GM12864 (cell line): ENCODE measurements around the gene C19orf67.
A peak's percentile ranks its signal among the peaks of the same experiment; 100 is the strongest.

ENCODE experiments used
- DNase-seq: peaks from one replicate; pipeline ENCODE4 v3.0.0-alpha.2; 2011; ENCODE audit warnings: low read depth
- H3K4me3 ChIP-seq: 2 replicates; pipeline ENCODE4 v1.5.1; 2011; ENCODE audit warnings: mild to moderate bottlenecking, low read depth, low read length, control low read depth
- TF ChIP-seq, protein P1 (sequence below): IDR thresholded peaks from 2 replicates; pipeline ENCODE4 v1.5.1; 2011; ENCODE audit warnings: low read depth, mild to moderate bottlenecking, moderate library complexity, low read length, control low read depth, inconsistent platforms; ENCODE audit errors: missing control alignments

C19orf67 gene

DNA sequence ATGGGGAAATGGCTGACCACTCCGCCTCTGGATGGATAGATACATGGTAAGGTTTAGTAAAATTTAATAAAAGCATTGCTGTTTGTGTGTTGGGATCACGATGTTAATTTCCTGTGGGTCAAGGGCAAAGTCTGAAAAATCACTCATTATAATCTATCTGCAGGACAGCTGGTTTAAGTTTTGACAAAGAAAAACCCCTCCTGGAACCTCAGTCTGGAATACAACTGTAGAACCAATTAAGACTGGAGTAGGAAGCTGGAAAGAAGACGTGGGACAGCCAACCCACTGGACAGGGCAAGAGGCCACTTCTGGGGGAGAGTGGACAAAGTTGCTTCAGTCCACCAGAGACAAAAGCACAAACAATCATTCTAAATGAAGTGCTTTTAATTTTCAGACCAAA is 33.6 kb upstream of the C19orf67 start:
- H3K4me3 ChIP-seq: no peak overlapping the region
- DNase-seq: no peak
- TF ChIP-seq, protein P1, sequence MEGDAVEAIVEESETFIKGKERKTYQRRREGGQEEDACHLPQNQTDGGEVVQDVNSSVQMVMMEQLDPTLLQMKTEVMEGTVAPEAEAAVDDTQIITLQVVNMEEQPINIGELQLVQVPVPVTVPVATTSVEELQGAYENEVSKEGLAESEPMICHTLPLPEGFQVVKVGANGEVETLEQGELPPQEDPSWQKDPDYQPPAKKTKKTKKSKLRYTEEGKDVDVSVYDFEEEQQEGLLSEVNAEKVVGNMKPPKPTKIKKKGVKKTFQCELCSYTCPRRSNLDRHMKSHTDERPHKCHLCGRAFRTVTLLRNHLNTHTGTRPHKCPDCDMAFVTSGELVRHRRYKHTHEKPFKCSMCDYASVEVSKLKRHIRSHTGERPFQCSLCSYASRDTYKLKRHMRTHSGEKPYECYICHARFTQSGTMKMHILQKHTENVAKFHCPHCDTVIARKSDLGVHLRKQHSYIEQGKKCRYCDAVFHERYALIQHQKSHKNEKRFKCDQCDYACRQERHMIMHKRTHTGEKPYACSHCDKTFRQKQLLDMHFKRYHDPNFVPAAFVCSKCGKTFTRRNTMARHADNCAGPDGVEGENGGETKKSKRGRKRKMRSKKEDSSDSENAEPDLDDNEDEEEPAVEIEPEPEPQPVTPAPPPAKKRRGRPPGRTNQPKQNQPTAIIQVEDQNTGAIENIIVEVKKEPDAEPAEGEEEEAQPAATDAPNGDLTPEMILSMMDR: no peak

DNA sequence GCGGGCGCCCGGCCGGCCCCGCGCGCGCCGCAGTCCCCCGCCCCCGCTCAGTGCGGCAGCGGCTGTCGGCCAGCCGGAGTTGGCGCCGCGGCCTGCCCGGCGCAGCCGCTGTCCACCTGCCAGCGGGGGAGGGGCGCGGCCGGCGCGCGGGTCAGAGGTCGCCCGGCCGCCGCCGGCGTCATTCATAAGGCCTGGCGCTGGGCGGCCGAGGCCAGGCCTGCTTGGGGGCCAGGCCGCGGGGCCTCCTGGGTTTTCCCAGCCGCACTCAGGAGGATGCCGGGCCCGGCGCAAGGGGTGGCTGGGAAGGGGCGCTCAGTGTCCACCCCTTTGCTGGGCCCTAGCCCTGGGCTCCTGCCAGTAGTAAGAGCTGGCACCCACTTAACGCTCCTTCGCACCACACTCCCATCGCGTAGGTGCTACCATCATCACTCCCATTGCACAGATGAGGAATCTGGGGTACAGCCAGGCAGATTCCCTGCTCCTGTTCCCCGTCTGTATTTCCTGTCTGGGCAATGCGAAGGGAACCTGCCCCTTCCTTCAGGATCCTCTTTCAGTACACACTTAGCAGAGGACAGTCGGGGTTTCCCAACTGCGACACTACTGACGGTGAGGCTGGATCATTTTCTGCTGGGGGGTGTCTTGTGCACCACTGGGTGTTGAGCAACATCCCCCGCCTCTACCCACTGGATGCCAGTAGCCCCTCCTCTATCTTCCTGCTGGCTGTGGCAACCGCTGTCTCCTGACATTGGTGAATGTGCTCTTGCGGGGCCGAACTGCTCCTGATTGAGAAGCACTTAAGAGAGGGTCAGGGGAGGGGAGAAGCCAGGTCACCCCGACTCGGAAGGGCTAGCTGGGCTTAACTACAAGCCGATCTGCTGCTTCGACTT is 32.8 kb upstream of the C19orf67 start:
- no peak for DNase-seq
- H3K4me3 ChIP-seq: peak overlapping the region; percentile 64
- TF ChIP-seq, protein P1: no peak

DNA sequence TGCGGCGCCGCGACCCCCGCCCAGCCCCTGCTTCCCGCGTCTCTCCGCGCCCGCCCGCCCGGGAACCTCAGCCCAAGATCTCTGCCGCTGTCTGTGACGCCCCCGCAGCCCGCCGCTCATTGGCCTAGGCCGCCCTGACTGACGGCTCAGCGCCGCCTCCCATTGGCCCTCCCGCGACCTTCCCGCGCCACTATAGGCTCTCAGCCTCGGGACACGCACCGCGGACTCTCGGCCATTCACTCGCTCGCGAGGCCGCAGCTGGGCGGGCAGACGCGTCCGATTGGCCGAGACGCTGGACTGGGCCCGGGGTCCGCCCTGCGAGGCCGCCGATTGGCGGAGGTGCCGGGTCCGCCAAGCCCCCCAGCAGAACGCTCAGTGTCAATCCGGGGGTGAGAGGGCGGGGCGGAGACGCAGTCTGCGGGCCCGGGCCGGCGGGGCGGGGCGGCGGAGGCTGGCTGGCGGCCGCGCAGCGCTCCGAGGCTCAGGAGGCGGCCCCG is 32.1 kb upstream of the C19orf67 start, which contains the start of gene PRKACA:
TSS of gene PRKACA (minus strand) at position 95 of the 497 bp plus-strand sequence. CDS start 215 bp downstream, outside the sequence.
- peak; percentile 92 for DNase-seq
- peak within 1 kb of the TSS; percentile 84 for H3K4me3 ChIP-seq
- TF ChIP-seq, protein P1: no peak

DNA sequence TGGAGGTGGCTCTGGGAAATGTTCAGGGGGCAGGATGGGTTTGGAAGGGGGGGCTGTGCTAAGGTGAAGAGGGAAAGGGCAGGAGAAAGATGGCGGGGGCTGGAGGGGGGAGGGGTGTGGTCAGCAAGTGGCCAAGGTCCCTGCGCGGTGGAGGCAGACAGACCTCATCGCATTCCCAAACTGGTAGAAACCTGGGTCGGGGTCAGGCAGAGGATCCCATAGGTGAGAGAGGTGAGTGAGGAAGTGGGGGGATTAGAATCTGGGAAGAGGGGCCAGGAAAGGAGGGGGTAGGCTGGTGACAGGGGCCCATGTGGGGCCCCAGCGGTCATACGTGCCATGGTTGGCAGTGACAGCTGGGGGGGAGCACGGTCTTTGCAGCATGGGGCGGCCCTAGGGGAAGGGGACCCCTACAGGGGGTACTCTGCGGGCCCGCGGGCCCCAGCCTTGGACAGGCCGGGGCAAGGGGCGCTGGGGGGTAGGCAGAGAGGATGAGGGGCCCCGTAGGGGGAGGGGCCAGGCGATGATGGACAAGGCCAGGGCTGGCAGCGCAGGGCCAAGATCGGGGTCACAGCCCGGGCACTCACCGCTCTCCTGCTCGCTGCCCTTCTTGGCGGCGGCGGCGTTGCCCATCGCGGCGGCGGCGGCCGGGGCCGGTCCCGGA is 31.5 kb upstream of the C19orf67 start:
- TF ChIP-seq, protein P1: peak; percentile 1
- no peak for DNase-seq
- peak overlapping the region; percentile 84 for H3K4me3 ChIP-seq

DNA sequence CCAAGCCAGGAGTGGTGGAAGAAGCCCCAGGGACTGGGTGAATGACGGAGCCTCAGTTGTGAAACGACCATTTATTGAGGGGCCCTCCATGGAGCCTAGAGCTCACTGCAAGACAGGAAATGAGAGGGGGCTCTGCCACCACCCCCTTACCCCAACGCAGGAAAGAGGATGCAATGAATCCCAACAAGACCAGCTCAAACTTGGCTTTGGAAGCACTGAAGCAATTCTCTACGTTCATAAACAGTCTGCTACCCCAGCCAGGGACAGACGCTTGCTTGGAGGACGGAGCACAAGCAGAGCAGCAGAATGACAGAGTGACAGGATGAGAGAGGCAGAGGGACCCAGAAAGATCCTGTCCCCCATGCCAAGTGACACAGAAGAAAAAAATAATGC is 30.9 kb upstream of the C19orf67 start:
- DNase-seq: no peak
- TF ChIP-seq, protein P1: no peak
- peak overlapping the region; percentile 84 for H3K4me3 ChIP-seq

DNA sequence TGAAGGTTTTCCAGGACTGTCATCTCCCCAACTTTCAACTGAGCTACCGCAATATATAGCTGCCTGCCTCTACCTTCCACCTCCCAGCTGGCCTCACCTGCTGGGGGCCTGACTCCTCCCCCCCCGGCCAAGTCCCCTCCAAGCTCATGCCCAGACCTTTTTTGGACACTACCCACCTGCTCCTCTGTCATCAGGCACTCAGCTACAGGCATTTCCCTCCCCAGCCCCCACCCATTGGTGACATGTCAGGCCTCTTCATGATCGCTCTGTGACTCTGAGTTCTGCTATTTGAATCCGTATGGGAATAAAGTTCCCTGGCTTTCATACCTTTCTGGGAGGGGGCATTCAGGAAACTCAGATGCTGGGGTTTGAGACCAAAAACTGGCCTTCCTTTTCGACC is 30.2 kb upstream of the C19orf67 start:
- no peak for DNase-seq
- no peak overlapping the region for H3K4me3 ChIP-seq
- TF ChIP-seq, protein P1: no peak
